ENCODE results near the gene MTMR3.

Gene MTMR3

DNA sequence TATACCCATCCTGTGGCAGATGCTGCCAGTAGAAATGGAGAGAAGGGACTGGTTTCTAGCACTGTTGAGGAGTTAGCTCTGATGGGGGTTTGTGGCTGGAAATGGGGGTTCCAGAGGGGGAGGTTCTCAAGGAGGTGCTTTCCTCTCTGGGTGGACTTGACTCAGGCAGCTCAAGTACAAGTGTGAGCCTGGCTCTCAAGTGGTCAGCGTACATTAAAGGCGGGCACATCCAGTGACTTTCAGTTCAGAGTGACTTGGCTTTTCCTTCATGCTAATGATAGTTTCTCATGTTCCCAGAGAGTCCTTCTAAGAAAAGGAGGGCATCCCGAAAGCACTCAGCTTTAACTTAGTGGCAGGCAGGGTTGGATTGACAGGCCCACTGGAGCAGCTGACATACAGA lies 138.4 kb downstream of the MTMR3 start:
- TF ChIP-seq, protein P1, sequence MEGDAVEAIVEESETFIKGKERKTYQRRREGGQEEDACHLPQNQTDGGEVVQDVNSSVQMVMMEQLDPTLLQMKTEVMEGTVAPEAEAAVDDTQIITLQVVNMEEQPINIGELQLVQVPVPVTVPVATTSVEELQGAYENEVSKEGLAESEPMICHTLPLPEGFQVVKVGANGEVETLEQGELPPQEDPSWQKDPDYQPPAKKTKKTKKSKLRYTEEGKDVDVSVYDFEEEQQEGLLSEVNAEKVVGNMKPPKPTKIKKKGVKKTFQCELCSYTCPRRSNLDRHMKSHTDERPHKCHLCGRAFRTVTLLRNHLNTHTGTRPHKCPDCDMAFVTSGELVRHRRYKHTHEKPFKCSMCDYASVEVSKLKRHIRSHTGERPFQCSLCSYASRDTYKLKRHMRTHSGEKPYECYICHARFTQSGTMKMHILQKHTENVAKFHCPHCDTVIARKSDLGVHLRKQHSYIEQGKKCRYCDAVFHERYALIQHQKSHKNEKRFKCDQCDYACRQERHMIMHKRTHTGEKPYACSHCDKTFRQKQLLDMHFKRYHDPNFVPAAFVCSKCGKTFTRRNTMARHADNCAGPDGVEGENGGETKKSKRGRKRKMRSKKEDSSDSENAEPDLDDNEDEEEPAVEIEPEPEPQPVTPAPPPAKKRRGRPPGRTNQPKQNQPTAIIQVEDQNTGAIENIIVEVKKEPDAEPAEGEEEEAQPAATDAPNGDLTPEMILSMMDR (conservative IDR thresholded peaks at IDR 0.05) = no peak
- peak overlapping the region; percentile 44 for H3K27ac ChIP-seq

DNA sequence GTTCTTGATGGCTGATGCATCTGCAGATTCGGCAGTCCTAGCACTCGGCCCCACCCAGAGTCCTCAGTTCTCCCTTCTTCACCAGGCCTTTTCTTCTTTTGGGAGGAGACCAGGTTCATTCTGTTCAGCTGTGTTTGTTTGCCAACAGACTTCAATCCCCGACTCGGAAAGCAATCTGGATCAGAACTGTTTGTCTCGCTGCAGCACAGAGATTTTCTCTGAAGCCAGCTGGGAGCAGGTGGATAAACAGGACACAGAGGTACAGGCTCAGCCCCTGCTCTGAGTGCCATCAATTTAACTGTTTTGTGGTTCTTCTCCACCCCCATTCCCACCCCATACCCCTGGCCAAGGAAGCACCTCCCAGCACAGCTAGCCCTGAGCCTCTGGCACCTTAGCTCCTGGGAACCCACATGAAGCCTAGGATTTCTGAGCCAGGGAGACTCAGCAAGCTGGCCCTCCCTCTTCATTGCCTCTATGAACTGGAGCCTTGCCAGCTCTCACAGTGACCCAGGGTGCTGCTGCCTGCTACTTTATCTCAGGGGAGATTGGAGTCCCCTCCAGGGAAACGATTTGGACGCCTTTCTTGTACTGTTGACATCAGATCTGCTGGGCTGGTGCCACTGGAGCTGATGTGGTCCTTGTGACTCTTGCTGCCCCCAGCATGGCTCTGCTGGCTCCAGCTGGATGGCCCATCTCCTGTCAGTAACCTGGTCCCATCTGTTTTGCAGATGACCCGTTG lies 139.1 kb downstream of the MTMR3 start:
- H3K27ac ChIP-seq = peak overlapping the region; percentile 44
- TF ChIP-seq, protein P1 (conservative IDR thresholded peaks at IDR 0.05) = no peak

DNA sequence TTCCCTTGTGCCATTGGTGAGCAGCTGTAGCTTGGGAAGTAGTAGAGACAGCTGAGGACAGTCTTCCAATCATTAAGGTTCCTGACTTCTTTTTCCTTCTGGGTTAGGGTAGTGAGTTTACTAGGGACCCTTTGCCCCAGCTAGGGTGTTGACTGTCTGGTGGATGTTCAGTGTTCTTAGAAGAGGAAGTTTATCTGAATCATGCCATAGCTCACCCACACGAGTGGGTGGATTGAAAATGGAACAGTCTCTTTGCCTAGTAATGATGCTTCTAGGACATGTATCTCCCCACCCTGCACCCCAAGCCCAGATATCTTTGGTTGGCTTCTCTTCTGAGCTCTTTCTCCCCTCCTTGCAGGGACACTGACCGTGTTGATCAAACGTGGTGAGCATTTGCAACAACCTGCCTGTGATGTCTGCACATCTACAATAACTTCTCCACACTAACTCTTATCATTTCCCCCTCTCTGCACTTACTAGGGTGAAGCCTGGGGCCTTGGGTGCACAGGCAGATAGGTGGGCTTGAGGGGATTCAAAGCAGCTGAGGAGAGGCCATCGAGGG lies 140.2 kb downstream of the MTMR3 start:
- H3K27ac ChIP-seq = no peak overlapping the region
- TF ChIP-seq, protein P1 (conservative IDR thresholded peaks at IDR 0.05) = no peak

DNA sequence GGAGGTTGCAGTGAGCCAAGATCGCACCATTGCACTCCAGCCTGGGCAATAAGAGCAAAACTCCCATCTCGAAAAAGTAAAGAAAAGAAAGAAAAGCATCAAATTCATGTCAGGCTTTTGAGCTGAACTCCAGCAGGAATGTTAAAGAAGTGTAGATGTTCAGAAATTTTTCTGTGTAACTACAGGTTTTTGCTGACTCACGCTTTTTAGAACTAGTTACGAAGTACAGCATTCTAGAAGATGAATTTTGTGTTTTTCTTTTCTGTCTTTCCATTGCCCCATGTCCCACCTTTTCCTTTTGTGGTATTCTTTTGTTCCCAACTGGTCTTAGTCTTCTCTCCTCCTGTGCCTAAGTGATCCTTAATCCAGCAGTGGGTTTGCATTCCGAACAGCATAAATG lies 141.3 kb downstream of the MTMR3 start:
- H3K27ac ChIP-seq = no peak overlapping the region
- TF ChIP-seq, protein P1 (conservative IDR thresholded peaks at IDR 0.05) = no peak

DNA sequence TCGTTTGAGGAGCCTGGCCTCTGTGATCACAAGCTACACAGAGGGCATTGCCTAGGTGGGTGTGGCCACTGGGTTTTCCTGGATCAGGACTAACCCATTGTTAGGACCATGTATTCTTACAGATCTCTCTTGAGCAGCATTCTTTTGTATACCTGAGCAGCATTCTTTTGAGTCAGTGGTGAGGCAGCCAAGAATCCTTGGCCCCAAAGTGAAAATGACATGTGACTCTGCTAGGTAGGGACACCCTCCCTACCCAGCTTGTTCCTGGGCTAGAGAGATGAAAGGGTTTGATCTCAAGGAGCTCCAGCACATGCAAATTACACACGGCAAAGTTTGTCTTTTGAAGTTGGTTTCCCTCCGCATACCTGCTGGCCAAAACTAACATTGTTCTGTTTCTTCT lies 142.2 kb downstream of the MTMR3 start:
- TF ChIP-seq, protein P1 (conservative IDR thresholded peaks at IDR 0.05) = no peak
- no peak overlapping the region for H3K27ac ChIP-seq

DNA sequence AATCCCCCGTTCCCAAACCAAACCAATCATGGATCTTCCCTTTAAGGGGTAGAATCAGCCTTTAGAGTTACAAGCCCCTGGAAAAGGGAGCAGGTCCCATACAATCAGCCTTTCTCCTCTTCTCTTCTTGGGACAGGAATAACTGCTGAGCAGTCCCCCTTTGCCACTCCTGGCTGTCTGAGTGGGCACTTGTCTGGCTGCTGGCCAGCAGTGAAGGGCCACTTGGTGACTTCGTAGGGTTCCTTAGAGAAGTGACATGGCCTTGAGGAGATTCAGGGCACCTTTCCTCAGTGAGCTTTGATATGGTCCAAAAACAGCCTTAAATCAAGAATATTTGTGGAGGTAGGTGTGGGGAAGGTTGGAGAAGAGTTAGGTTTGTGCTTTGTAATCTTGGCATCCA lies 143.8 kb downstream of the MTMR3 start:
- TF ChIP-seq, protein P1 (conservative IDR thresholded peaks at IDR 0.05) = no peak
- H3K27ac ChIP-seq = no peak overlapping the region

DNA sequence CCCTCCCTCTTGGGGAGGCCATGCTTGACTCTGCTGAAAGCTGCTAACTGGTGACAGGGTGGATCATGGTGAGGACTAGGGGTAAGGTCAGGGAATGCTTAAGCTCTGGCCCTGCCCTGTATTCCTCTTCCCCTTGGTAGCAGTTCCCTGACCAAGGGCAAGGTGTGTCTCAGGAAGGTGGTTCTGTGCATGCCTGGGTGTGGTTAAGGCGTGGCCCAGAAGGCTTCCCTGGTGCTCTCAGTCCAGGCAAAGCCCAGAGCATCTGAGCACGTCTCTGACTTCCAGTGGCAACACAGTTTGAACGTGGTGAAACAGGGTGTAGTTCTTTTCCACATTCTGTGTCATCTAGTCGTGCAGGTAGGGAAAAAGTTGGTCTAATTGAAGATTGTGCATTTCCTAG lies 144.2 kb downstream of the MTMR3 start:
- TF ChIP-seq, protein P1 (conservative IDR thresholded peaks at IDR 0.05) = no peak
- no peak overlapping the region for H3K27ac ChIP-seq
